Gastroesophageal sphincter (tissue), 4 donors: Measurements from ENCODE around the gene KRTAP2-2. TPM values are rescaled to one million over a fixed set of nuclear protein-coding genes. Genes with fewer than 3 reads are reported as not detected.

ENCODE experiments used
- ATAC-seq: fragments of 150-250 bp; one replicate; pipeline ENCODE4 v1.9.1; 2016; ENCODE audit warnings: mild to moderate bottlenecking, moderate library complexity
- H3K27ac ChIP-seq, 4 donors: fragments of 200-600 bp; sonication (generic) in 3 of 4; 1 replicate in 3 of 4; 2 replicates in 1 of 4; pipeline ENCODE4 v1.5.1; 2016 to 2019
- H3K27me3 ChIP-seq: fragments of 200-600 bp; sonication (generic); one replicate; pipeline ENCODE4 v1.5.1; 2019
- H3K36me3 ChIP-seq, 2 donors: fragments of 200-600 bp; sonication (generic); one replicate each; pipeline ENCODE4 v1.5.1; 2019; ENCODE audit warnings: control low read depth in 1 of 2
- H3K4me1 ChIP-seq, 3 donors: fragments of 200-600 bp; sonication (generic); 1 replicate in 2 of 3; 2 replicates in 1 of 3; pipeline ENCODE4 v1.5.1; 2016 to 2019; ENCODE audit warnings: control low read depth in 2 of 3
- H3K4me3 ChIP-seq, 2 donors: fragments of 200-600 bp; sonication (generic); one replicate each; pipeline ENCODE4 v1.5.1; 2019; ENCODE audit warnings: mild to moderate bottlenecking in 1 of 2, moderate library complexity in 1 of 2
- H3K9me3 ChIP-seq, 3 donors: fragments of 200-600 bp; sonication (generic); one replicate each; pipeline ENCODE4 v1.5.1; 2017 to 2019; ENCODE audit warnings: control low read depth in 2 of 3
- CTCF ChIP-seq, 4 experiments: fragments of 200-600 bp in 2 of 4; fragments of 450-650 bp in 2 of 4; sonication (generic) in 1 of 4; IDR thresholded peaks; one replicate each; pipeline ENCODE4 v1.5.1; 2017 to 2019; ENCODE audit warnings: antibody characterized with exemption in 4 of 4, mild to moderate bottlenecking in 2 of 4, moderate library complexity in 2 of 4
- EP300 ChIP-seq: sonication (generic); formaldehyde crosslinking; IDR thresholded peaks from one replicate; pipeline ENCODE4 v1.6.1; 2017; ENCODE audit warnings: antibody characterized with exemption, mild to moderate bottlenecking
- POLR2A ChIP-seq, 2 donors: fragments of 450-650 bp; IDR thresholded peaks; one replicate each; pipeline ENCODE4 v1.6.1; 2017; ENCODE audit warnings: antibody characterized with exemption in 2 of 2, mild to moderate bottlenecking in 2 of 2, moderate library complexity in 1 of 2
- POLR2AphosphoS5 ChIP-seq: sonication (generic); formaldehyde crosslinking; IDR thresholded peaks from one replicate; pipeline ENCODE4 v1.6.1; 2017; ENCODE audit warnings: antibody characterized with exemption
- WGBS, 2 donors: methylation state at CpG; one replicate each; pipeline ENCODE4 v1.1.5; 2018; ENCODE audit warnings: low coverage in 1 of 2; 5-methylcytosine and 5-hydroxymethylcytosine counted together
- total RNA-seq, 4 donors: library from RNA; depleted of rRNA; stranded (reverse); fragments of >200 nt; gene quantifications; one replicate each; pipeline ENCODE4 v1.1.0, GENCODE V29; 2016

KRTAP2-2 gene
- total RNA-seq, 4 donors from 2014 or later: not detected

- Histone ChIP-seq H3K4me1 (no peaks in the 10 kb centered on the region), H3K9me3 (no peaks in the 10 kb centered on the region), H3K36me3 (no peaks in the 10 kb centered on the region), H3K27ac (no peak overlapping the region), H3K4me3 (no peak overlapping the region), H3K27me3 (no peaks in the 10 kb centered on the region)
- ATAC-seq: no peak
- TF ChIP-seq CTCF (IDR thresholded peaks at IDR 0.05) (no peak), POLR2AphosphoS5 (no peak), POLR2A (IDR thresholded peaks at IDR 0.05) (no peak), EP300 (no peak)
Observed at GRCh38 chr17:41076788-41077187, 21.8 kb upstream of the KRTAP2-2 start.

- TF ChIP-seq POLR2A (IDR thresholded peaks at IDR 0.05) (no peak), POLR2AphosphoS5 (no peak), EP300 (no peak), CTCF (IDR thresholded peaks at IDR 0.05) (no peak)
- Histone ChIP-seq H3K4me3 (no peak overlapping the region), H3K36me3 (no peaks in the 10 kb centered on the region), H3K27ac (no peak overlapping the region), H3K4me1 (no peaks in the 10 kb centered on the region), H3K9me3 (no peaks in the 10 kb centered on the region), H3K27me3 (no peaks in the 10 kb centered on the region)
- no peak for ATAC-seq
- 84 to 86% methylated on average over 2 of the region's 2 CpGs for WGBS, 2 donors
Observed at GRCh38 chr17:41073676-41074075, 18.6 kb upstream of the KRTAP2-2 start.

- no peak for ATAC-seq
- 69 to 94% methylated on average over 3 to 5 of the region's 5 CpGs for WGBS, 2 donors
Observed at GRCh38 chr17:41071606-41072360, 16.8 kb upstream of the KRTAP2-2 start.

GRCh38 chr17:41069031-41069430, 14.0 kb upstream of the KRTAP2-2 start:
- TF ChIP-seq EP300 (no peak), CTCF (IDR thresholded peaks at IDR 0.05) (no peak), POLR2AphosphoS5 (no peak), POLR2A (IDR thresholded peaks at IDR 0.05) (no peak)
- Histone ChIP-seq H3K36me3 (no peaks in the 10 kb centered on the region), H3K9me3 (no peaks in the 10 kb centered on the region), H3K27ac (no peak overlapping the region), H3K27me3 (peaks cover 3% of the 10 kb centered on the region), H3K4me3 (no peak overlapping the region), H3K4me1 (no peaks in the 10 kb centered on the region)
- no peak for ATAC-seq
- WGBS, 2 donors: 83 to 87% methylated on average over 3 of the region's 3 CpGs

More at GRCh38 chr17:41071606-41072360, 16.8 kb upstream of the KRTAP2-2 start:
- no peak overlapping the region for H3K27ac ChIP-seq
- no peaks in the 10 kb centered on the region for H3K9me3 ChIP-seq
- H3K27me3 ChIP-seq: no peaks in the 10 kb centered on the region
- TF ChIP-seq CTCF (IDR thresholded peaks at IDR 0.05) (no peak), POLR2AphosphoS5 (no peak), POLR2A (IDR thresholded peaks at IDR 0.05) (no peak), EP300 (no peak)
- no peaks in the 10 kb centered on the region for H3K4me1 ChIP-seq
- no peak overlapping the region for H3K4me3 ChIP-seq
- H3K36me3 ChIP-seq: no peaks in the 10 kb centered on the region

GRCh38 chr17:41067281-41067680, 12.3 kb upstream of the KRTAP2-2 start:
- ATAC-seq: no peak
- no peaks in the 10 kb centered on the region for H3K4me1 ChIP-seq
- H3K27me3 ChIP-seq: peaks cover 4% of the 10 kb centered on the region
- TF ChIP-seq POLR2A (IDR thresholded peaks at IDR 0.05) (no peak), EP300 (no peak), POLR2AphosphoS5 (no peak), CTCF (IDR thresholded peaks at IDR 0.05) (no peak)
- H3K9me3 ChIP-seq: no peaks in the 10 kb centered on the region
- no peak overlapping the region for H3K4me3 ChIP-seq
- no peaks in the 10 kb centered on the region for H3K36me3 ChIP-seq
- H3K27ac ChIP-seq: no peak overlapping the region
